Endodermal cell (in vitro differentiated cells): ENCODE results near the gene LACTBL1. TPM values are rescaled to one million over a fixed set of nuclear protein-coding genes. Genes with fewer than 3 reads are reported as not detected.

Source experiments
- DNase-seq: peaks from one replicate; pipeline ENCODE4 v3.0.0-alpha.2; 2017
- H3K27ac ChIP-seq: 2 replicates; pipeline ENCODE4 v1.5.1; 2013; ENCODE audit warnings: mild to moderate bottlenecking, low read depth, low read length, moderate library complexity
- H3K27me3 ChIP-seq: 2 replicates; pipeline ENCODE4 v1.6.1; 2013; ENCODE audit warnings: mild to moderate bottlenecking, low read length, moderate library complexity; ENCODE audit not compliant: insufficient read depth, control insufficient read depth, poor library complexity, severe bottlenecking
- H3K36me3 ChIP-seq: 2 replicates; pipeline ENCODE4 v1.7.0; 2013; ENCODE audit warnings: mild to moderate bottlenecking, low read length, moderate library complexity; ENCODE audit not compliant: control insufficient read depth, insufficient read depth
- H3K4me1 ChIP-seq: one replicate; pipeline ENCODE4 v1.7.0; 2013; ENCODE audit warnings: low read length; ENCODE audit not compliant: control insufficient read depth, insufficient read depth
- H3K4me3 ChIP-seq: 2 replicates; pipeline ENCODE4 v1.5.1; 2013; ENCODE audit warnings: mild to moderate bottlenecking, low read length, moderate library complexity
- H3K9ac ChIP-seq: 2 replicates; pipeline ENCODE4 v1.6.1; 2013; ENCODE audit warnings: mild to moderate bottlenecking, low read length, moderate library complexity; ENCODE audit not compliant: poor library complexity, severe bottlenecking; ENCODE audit errors: extremely low read depth
- H3K9me3 ChIP-seq: 2 replicates; pipeline ENCODE4 v1.6.1; 2013; ENCODE audit warnings: mild to moderate bottlenecking, low read length, moderate library complexity; ENCODE audit not compliant: control insufficient read depth
- H3K27ac Mint-ChIP-seq: 2 replicates; pipeline ENCODE4 v1.8.0; 2020; ENCODE audit warnings: mixed read lengths
- H3K27me3 Mint-ChIP-seq: 2 replicates; pipeline ENCODE4 v1.8.0; 2021; ENCODE audit warnings: mild to moderate bottlenecking, mixed read lengths; ENCODE audit not compliant: insufficient read depth
- H3K36me3 Mint-ChIP-seq: 2 replicates; pipeline ENCODE4 v1.8.0; 2020; ENCODE audit warnings: low read depth, mixed read lengths
- H3K4me1 Mint-ChIP-seq: 2 replicates; pipeline ENCODE4 v1.8.0; 2020; ENCODE audit warnings: mixed read lengths
- H3K4me3 Mint-ChIP-seq: 2 replicates; pipeline ENCODE4 v1.8.0; 2020; ENCODE audit warnings: mild to moderate bottlenecking, moderate library complexity, mixed read lengths
- H3K9me3 Mint-ChIP-seq: 2 replicates; pipeline ENCODE4 v1.8.0; 2020; ENCODE audit warnings: mild to moderate bottlenecking, mixed read lengths
- WGBS, 2 experiments: methylation state at CpG; one replicate each; pipeline versions ENCODE4 v1.1.5 to v1.1.7; 2013; ENCODE audit warnings: missing lambda C conversion rate in 2 of 2, mixed read lengths in 1 of 2; ENCODE audit not compliant: insufficient coverage in 1 of 2, insufficient read length in 1 of 2; 5-methylcytosine and 5-hydroxymethylcytosine counted together
- total RNA-seq, 2 donors: library from RNA; stranded (reverse); fragmentation: NEBNext Ultra II Directional in 1 of 2; extraction: Animal tissue kit (Norgen Biotek cat#: 25700) in 1 of 2; gene quantifications; 2 replicates in 1 of 2; 3 replicates in 1 of 2; pipeline ENCODE4 v1.2.1, GENCODE V29; 2021
- TF ChIP-seq, protein P1 (sequence below): fragments of 200-600 bp; sonication (generic); conservative IDR thresholded peaks from 2 replicates; pipeline ENCODE4 v1.5.0; 2021; ENCODE audit warnings: antibody characterized with exemption, mild to moderate bottlenecking

The LACTBL1 gene
- total RNA-seq, 2 donors from 2014 or later = not detected

GRCh38 chr1:22907528-22907927 is 65.1 kb downstream of the LACTBL1 start:
- H3K27ac ChIP-seq = no peak overlapping the region
- Mint-ChIP-seq H3K4me3 (no peak overlapping the region), H3K4me1 (no peaks in the 10 kb centered on the region), H3K27ac (no peak overlapping the region), H3K9me3 (no peaks in the 10 kb centered on the region), H3K27me3 (no peaks in the 10 kb centered on the region), H3K36me3 (peaks cover 15% of the 10 kb centered on the region)
- H3K9ac ChIP-seq = no peak overlapping the region
- no peaks in the 10 kb centered on the region for H3K27me3 ChIP-seq
- WGBS, 2 experiments = 85 to 94% methylated on average over 3 of the region's 3 CpGs
- no peaks in the 10 kb centered on the region for H3K4me1 ChIP-seq
- peaks cover 17% of the 10 kb centered on the region for H3K36me3 ChIP-seq
- TF ChIP-seq, protein P1, sequence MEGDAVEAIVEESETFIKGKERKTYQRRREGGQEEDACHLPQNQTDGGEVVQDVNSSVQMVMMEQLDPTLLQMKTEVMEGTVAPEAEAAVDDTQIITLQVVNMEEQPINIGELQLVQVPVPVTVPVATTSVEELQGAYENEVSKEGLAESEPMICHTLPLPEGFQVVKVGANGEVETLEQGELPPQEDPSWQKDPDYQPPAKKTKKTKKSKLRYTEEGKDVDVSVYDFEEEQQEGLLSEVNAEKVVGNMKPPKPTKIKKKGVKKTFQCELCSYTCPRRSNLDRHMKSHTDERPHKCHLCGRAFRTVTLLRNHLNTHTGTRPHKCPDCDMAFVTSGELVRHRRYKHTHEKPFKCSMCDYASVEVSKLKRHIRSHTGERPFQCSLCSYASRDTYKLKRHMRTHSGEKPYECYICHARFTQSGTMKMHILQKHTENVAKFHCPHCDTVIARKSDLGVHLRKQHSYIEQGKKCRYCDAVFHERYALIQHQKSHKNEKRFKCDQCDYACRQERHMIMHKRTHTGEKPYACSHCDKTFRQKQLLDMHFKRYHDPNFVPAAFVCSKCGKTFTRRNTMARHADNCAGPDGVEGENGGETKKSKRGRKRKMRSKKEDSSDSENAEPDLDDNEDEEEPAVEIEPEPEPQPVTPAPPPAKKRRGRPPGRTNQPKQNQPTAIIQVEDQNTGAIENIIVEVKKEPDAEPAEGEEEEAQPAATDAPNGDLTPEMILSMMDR = no peak
- no peaks in the 10 kb centered on the region for H3K9me3 ChIP-seq
- no peak for DNase-seq
- no peak overlapping the region for H3K4me3 ChIP-seq

- H3K9me3 Mint-ChIP-seq = no peaks in the 10 kb centered on the region
- no peaks in the 10 kb centered on the region for H3K27me3 Mint-ChIP-seq
- Histone ChIP-seq H3K9me3 (no peaks in the 10 kb centered on the region), H3K4me3 (no peak overlapping the region), H3K27ac (no peak overlapping the region), H3K4me1 (no peaks in the 10 kb centered on the region), H3K36me3 (peaks cover 17% of the 10 kb centered on the region), H3K27me3 (no peaks in the 10 kb centered on the region), H3K9ac (no peak overlapping the region)
- H3K4me1 Mint-ChIP-seq = no peaks in the 10 kb centered on the region
- H3K36me3 Mint-ChIP-seq = peaks cover 15% of the 10 kb centered on the region
- TF ChIP-seq, protein P1 = no peak
- WGBS, 2 experiments = 87 to 91% methylated on average over 2 of the region's 2 CpGs
- no peak overlapping the region for H3K27ac Mint-ChIP-seq
- H3K4me3 Mint-ChIP-seq = no peak overlapping the region
- no peak for DNase-seq
Measured at GRCh38 chr1:22906968-22907367, 65.7 kb downstream of the LACTBL1 start.

GRCh38 chr1:22903113-22903512 is 69.6 kb downstream of the LACTBL1 start:
- Mint-ChIP-seq H3K27me3 (no peaks in the 10 kb centered on the region), H3K27ac (no peak overlapping the region), H3K4me3 (no peak overlapping the region), H3K4me1 (no peaks in the 10 kb centered on the region), H3K36me3 (peaks cover 15% of the 10 kb centered on the region), H3K9me3 (no peaks in the 10 kb centered on the region)
- no peak for DNase-seq
- Histone ChIP-seq H3K27me3 (no peaks in the 10 kb centered on the region), H3K27ac (no peak overlapping the region), H3K4me1 (no peaks in the 10 kb centered on the region), H3K4me3 (no peak overlapping the region), H3K36me3 (peaks cover 13% of the 10 kb centered on the region), H3K9me3 (no peaks in the 10 kb centered on the region), H3K9ac (no peak overlapping the region)
- WGBS, 2 experiments = 89 to 100% methylated on average over 2 to 3 of the region's 3 CpGs
- TF ChIP-seq, protein P1 = no peak

Other genes with a start within 250 kb of the LACTBL1 start
- not detected for gene TEX46, start 43.0 kb upstream of the LACTBL1 start, total RNA-seq
- gene KDM1A, start 46.6 kb upstream of the LACTBL1 start, total RNA-seq = 100 to 1,000 TPM; 153 to 204 TPM
- gene LUZP1, start 196.0 kb upstream of the LACTBL1 start, total RNA-seq = 10 to 100 TPM; 43.5 to 49.4 TPM
- 1 to 10 TPM; 2.9 to 4.1 TPM for gene HTR1D, start 244.6 kb upstream of the LACTBL1 start, total RNA-seq